ENCODE data around the gene GTF3C5. TPM values are rescaled to one million over a fixed set of nuclear protein-coding genes. Genes with fewer than 3 reads are reported as not detected.
"Not testable (repeated sequence)": the region's sequence is repeated elsewhere in the genome, so short reads cannot be mapped to it uniquely, and the experiment has no call there.

Gene GTF3C5
- polyA plus RNA-seq, 3 donors: 30.6 to 38.3 (median 30.8) TPM

DNA sequence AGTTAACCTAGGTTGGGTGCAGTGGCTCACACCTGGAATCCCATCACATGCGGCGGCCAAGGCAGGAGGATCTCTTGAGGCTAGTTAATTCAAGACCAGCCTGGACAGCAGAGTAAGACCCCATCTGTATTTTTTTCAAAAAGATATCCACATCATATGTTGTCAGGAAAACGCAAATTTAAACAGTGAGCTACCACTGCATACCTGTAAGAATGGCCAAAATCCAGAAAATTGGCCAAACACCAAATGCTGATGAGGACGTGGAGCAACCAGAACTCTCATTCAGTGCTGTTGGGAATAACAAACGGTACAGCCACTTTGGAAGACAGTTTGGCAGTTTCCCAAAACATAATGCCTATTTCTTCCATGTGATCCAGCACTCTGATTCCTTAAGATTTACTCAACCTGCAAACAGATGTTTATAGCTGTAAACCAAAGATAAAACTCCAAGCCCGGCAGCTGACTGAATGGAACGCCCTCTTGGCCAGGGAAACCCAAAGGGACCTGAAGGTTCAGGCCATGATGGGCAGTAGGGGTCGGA, 43.4 kb downstream of the GTF3C5 start:
- WGBS, 3 donors: 27 to 67% (median 60%) methylated on average over 8 of the region's 8 CpGs
- H3K27ac ChIP-seq (ENCODE audit: low read depth, low read length): no peak overlapping the region

DNA sequence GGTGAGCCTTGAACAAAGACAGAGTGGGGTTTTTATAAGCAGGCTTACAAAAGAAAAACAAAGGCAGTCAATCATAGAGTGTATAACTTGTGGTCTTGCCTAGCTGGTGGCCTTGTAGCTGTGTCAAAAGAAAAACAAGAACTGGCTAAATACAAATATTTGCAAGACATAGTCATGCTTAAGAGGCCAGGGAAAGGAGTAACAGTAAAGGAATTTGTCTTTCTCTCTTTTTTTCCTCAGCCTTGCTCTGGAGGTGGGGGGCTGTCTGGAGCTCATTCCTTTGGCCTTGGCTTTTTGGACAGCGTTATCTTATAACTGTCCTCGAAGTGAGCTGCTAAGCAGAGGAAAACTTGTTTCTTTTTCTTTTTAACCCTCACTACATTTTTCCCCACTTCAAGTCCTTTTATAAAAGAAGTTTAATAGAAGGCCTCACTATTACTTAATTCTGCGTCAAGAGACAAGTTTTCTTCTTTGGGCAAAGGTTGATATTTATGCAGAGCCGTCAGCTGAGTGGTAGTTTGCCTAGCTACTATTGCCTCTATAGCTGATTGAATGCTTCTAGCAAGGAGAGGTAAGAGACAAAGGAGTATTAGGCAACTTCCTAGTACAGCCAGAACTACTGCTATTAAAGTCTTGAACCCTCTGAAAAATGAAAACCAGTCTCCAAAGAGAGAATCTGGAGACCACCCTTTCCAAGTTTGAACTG, 45.3 kb downstream of the GTF3C5 start:
- whole genome bisulfite sequencing, 3 donors: 56 to 60% (median 59%) methylated on average over 4 of the region's 4 CpGs
- H3K27ac ChIP-seq (ENCODE audit: low read depth, low read length): no peak overlapping the region

DNA sequence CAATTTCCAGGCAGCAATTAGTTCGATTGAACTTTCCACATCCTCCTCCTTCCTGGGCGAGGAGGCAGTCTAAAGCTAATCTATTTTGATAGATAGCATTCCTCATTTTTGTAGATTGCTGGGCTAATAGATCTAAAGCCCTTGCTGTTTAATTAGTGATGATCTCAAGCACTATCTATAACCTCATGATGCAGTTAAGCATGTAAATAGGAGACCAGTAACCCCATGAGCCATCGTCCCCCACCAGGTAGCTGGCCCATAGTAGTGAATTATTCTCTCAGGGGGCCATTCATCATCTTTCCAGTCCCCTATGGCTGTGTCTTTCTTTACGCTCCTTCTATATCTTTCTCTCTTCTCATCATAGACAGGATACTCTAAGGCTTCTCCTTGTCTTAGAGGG, 45.9 kb downstream of the GTF3C5 start:
- WGBS, 3 donors: 80 to 85% (median 85%) methylated on average over 4 of the region's 4 CpGs
- no peak overlapping the region for H3K27ac ChIP-seq (ENCODE audit: low read depth, low read length)

DNA sequence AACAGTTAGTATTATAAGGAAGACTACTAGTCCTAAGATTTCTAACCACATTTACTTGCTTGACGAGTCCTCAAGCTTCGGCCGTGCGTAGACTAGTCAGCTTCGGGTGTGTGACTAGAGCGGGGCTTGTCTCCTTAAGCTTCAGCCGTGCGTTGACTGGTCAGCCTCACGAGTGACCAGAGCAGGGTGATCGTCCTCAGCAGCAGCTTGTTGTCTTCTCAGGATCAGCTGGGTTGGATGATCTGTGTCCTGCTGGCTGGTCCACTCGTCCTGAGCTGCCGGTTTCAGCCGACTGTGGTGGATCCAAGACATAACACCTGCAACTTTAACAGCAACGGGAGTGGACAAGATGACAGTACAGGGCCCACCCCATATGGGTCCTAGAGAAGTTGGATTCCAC, 47.7 kb downstream of the GTF3C5 start:
- WGBS, 3 donors: 87 to 90% (median 87%) methylated on average over 14 of the region's 14 CpGs

DNA sequence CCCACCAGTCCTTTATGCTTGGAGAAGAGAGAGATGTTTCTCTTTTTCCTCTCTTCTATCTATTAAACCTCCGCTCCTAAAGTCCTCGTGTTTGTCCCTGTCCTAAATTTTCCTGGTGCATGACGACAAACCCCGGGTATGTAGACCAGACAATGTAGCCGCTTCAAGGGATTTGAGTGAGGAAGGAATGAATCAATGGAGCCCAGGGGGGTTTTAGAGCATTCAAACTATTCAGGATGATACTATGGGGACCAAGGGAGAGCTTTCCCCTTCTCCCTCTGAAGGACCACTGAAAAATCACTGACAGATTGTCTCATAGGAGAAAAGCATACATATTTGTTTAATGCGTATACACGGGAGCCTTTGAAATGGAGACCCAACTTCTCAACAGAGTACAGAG, 49.4 kb downstream of the GTF3C5 start:
- WGBS, 3 donors: 74 to 90% (median 88%) methylated on average over 7 of the region's 7 CpGs
- no peak overlapping the region for H3K27ac ChIP-seq (ENCODE audit: low read depth, low read length)

More for the DNA sequence above, 47.7 kb downstream of the GTF3C5 start:
- no peak overlapping the region for H3K27ac ChIP-seq (ENCODE audit: low read depth, low read length)

DNA sequence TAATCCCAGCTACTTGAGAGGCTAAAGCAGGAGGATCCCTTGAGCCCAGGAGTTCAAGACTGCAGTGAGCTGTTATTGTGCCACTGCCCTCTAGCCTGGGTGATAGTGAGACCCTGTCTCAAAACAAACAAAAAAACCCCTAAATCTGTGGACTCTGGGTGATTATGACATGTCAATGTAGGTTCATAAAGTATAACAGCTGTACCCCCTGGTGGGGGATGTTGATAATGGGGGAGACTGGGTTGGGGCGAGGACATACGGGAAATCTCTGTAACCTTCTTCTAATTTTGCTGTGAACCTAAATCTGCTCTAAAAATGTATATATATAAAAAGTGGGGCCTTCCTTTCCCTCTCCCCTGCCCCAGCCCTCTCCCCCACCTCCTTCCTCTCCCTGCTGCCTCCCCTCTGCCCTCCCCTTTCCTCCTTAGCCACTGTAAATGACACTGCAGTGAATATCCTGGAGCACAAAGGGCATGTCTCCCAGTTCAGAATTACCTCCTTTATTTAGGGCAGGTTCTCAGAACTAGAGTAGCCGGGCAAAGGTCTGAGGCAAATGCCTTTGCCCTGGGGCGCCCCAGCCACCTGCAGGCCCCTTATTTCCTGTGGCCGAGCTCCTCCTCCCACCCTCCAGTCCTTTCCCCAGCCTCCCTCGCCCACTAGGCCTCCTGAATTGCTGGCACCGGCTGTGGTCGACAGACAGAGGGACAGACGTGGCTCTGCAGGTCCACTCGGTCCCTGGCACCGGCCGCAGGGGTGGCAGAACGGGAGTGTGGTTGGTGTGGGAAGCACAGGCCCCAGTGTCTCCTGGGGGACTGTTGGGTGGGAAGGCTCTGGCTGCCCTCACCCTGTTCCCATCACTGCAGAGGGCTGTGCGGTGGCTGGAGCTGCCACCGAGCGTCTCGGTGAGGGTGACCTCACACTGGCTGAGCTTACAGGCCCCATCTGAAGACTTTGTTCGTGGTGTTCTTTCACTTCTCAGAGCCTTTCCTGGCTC, 50.3 kb downstream of the GTF3C5 start:
- not testable (repeated sequence) for H3K27ac ChIP-seq (ENCODE audit: low read depth, low read length)
- WGBS, 3 donors: 71 to 86% (median 78%) methylated on average over 8 to 10 of the region's 18 CpGs

DNA sequence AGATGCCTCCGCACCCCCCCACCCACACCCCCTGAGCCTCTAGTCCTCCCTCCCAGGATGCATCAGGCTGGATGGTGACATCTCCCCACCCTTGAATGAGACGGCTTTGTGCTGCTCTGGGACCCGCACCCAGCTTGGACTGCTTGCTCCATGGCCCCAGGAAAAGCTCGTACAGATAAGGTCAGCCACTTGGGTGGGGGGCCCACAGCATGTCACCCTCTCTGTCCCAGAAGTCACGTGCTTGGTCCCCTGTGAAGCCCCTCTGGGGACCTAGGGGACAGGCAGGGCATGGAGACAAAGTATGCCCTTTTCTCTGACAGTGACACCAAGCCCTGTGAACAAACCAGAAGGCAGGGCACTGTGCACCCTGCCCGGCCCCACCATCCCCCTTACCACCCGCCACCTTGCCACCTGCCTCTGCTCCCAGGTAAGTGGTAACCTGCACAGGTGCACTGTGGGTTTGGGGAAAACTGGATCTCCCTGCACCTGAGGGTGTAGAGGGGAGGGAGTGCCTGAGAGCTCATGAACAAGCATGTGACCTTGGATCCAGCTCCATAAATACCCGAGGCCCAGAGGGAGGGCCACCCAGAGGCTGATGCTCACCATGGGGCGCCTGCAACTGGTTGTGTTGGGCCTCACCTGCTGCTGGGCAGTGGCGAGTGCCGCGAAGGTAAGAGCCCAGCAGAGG, 51.3 kb downstream of the GTF3C5 start:
- 53 to 85% (median 76%) methylated on average over 5 to 7 of the region's 12 CpGs for WGBS, 3 donors
- not testable (repeated sequence) for H3K27ac ChIP-seq (ENCODE audit: low read depth, low read length)

DNA sequence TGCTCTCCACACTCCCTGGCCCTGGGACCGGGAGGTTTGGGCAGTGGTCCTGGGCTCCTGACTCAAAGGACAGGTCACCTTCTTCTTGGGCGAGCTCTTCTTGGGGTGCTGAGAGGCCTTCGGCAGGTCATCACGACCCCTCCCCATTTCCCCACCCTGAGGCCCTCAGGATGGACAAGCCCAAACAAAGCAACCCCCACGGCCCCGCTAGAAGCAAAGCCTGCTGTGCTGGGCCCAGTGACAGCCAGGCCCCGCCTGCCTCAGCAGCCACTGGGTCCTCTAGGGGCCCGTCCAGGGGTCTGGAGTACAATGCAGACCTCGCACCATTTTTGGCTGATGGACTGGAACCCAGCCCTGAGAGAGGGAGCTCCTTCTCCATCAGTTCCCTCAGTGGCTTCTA, 52.9 kb downstream of the GTF3C5 start:
- not testable (repeated sequence) for H3K27ac ChIP-seq (ENCODE audit: low read depth, low read length)
- 37 to 75% (median 66%) methylated on average over 7 to 9 of the region's 9 CpGs for WGBS, 3 donors

DNA sequence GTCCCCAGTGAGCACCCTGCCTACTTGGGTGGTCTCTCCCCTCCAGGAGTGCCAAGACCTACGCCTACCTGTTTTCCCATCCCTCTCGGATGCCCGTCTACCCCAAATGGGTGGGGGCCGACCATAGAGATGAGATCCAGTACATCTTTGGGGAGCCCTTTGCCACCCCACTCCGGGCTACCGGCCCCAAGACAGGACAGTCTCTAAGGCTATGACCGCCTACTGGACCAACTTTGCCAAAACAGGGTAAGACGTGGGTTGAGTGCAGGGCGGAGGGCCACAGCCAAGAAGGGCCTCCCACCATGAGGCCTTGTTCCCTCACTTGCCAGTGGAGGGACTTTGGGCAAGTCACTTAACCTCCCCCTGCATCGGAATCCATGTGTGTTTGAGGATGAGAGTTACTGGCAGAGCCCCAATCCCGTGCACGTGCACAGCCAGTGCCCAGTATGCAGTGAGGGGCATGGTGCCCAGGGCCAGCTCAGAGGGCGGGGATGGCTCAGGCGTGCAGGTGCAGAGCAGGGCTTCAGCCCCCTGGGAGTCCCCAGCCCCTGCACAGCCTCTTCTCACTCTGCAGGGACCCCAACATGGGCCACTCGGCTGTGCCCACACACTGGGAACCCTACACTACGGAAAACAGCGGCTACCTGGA, 55.5 kb downstream of the GTF3C5 start:
- not testable (repeated sequence) for H3K27ac ChIP-seq (ENCODE audit: low read depth, low read length)
- WGBS, 3 donors: 53 to 86% (median 85%) methylated on average over 14 to 15 of the region's 17 CpGs

DNA sequence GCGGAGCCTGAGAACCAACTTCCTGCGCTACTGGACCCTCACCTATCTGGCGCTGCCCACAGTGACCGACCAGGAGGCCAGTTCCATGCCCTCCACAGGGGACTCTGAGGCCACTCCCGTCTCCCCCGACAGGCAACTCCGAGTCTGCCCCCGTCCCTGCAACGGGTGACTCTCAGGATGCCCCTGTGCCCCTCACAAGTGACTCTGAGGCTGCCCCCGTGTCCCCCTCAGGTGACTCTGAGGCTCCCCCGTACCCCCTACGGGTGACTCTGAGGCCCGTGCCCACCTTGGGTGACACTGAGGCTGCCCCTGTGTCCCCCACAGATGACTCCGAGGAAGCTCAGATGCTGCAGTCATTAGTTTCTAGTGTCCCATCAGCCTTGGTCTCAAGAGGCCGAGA, 56.1 kb downstream of the GTF3C5 start:
- 53 to 86% (median 83%) methylated on average over 9 to 15 of the region's 15 CpGs for WGBS, 3 donors
- H3K27ac ChIP-seq (ENCODE audit: low read depth, low read length): no peak overlapping the region

DNA sequence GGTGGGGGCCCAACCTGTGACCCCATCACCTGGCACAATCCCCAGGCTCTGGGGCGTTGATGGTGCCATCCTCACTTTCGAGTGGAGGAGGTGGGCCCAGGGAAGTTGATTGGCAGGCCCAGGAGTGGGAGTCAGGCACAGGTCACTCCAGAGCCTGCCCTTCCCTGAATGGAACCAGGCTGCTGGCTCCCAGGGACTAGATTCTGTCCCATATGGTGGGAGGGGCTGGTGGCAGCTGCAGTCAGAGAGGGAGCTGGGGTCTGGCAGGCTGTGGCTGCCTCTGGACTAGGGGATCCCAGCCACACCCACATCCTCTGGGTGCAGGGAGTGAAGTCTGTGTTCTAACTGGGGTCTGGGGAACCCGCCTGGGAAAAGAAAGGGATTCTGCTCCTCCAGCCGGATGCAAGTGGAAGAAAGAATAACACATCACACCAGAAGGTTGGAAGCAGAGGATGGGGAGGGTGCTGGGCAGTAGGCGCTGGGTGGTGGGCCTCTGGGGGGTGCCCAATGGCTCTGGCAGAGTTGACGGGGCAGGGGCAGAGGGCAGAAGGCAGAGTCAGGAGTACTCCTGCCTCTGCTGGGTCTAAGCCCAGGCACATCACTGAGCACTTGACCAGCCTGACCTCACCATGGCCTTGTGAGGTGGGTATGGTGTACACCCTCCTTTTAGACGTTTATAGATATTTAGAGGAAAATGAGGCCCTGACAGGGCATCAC, 56.8 kb downstream of the GTF3C5 start:
- H3K27ac ChIP-seq (ENCODE audit: low read depth, low read length): no peak overlapping the region
- 41 to 74% (median 71%) methylated on average over 7 of the region's 7 CpGs for WGBS, 3 donors

DNA sequence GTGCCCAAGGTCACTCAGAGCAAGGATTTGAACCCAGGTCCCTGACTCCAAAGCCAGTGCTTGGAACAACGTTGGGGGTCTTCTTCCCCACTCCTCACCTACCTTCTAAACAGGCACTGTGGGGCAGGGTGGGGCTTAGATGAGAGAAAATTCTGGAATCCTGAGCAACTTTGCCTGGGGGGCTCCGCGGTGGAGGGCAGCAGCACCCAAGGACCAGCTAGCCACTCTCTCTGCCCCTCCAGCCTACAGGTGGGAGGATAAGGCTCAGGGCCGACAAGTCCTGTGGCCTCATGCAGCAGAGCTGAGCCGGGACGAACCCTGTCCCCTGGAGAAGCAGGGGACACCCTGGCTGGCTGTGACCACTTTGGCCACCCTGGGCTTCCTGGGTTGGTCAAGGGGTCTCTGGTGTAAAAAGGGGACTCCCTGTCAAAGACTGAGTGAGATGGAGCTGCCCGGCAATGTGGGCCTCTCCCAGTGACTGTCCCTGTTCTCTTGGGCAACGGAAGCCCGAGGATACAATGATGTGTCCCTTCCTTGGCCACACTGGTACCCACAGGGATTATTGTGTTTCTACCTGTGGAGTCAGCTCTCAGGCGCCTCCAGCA, 57.5 kb downstream of the GTF3C5 start:
- 54 to 92% (median 90%) methylated on average over 10 of the region's 10 CpGs for WGBS, 3 donors
- no peak overlapping the region for H3K27ac ChIP-seq (ENCODE audit: low read depth, low read length)

DNA sequence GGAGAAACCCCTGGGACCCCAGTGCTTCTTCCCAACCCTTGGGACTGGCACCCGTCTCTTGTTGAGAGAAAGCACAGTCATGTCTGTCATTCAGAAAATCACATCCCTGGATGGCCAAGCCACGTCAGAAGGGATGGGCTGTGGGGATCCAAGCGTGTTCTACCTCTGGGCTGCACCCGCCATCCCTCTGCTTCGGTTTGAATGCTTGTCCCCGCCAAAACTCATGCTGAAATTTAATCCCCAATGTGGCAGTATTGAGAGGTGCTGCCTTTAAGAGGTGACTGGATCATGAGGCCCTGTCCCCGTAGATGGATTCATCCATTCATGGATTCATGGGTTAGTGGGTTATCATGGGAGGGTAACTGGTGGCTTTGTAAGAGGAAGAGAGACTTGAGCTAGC, 58.0 kb downstream of the GTF3C5 start:
- WGBS, 3 donors: 46 to 94% (median 94%) methylated on average over 7 of the region's 7 CpGs

DNA sequence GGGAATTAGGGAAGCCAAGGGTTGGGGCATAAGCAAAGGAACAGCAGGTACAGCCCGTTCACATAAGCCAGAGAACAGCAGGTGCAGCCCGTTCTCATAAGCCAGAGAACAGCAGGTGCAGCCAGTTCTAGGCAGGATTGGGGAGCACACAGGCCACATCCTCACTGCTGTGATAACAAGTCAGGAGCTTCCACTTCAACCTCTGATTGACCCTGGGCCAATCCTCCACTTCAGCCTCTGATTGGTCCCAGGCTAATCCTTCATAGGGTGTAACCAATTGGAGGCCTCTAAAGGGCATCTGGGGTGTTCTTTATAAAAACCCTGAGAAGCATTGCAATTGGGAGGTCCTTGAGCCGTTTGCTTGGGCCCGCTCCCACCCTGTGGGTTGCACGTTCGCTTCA, 58.5 kb downstream of the GTF3C5 start:
- WGBS, 3 donors: 51 to 92% (median 89%) methylated on average over 6 of the region's 6 CpGs
- no peak overlapping the region for H3K27ac ChIP-seq (ENCODE audit: low read depth, low read length)

More for the DNA sequence above, 58.0 kb downstream of the GTF3C5 start:
- H3K27ac ChIP-seq (ENCODE audit: low read depth, low read length): no peak overlapping the region

DNA sequence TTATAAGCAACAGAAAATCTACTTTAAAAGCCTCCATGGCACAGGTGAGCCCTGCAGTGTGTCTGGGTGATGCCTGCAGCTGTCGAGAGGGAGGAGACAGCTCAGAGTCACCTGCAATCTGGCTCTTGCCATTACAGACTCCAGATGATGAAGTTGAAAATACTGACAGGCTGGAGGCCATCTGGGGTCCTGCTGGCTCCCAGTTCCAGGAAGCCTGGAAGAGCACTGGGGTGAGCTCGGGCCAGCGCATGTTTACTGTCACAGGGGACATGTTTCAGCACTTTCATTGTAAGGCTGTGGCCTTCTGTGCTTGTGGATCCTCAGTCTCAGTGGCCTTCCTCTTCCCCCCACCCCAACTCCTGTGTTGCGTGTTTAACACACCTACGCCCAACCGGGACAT, 59.4 kb downstream of the GTF3C5 start:
- H3K27ac ChIP-seq (ENCODE audit: low read depth, low read length): no peak overlapping the region
- WGBS, 3 donors: 50 to 58% (median 57%) methylated on average over 5 to 6 of the region's 6 CpGs

DNA sequence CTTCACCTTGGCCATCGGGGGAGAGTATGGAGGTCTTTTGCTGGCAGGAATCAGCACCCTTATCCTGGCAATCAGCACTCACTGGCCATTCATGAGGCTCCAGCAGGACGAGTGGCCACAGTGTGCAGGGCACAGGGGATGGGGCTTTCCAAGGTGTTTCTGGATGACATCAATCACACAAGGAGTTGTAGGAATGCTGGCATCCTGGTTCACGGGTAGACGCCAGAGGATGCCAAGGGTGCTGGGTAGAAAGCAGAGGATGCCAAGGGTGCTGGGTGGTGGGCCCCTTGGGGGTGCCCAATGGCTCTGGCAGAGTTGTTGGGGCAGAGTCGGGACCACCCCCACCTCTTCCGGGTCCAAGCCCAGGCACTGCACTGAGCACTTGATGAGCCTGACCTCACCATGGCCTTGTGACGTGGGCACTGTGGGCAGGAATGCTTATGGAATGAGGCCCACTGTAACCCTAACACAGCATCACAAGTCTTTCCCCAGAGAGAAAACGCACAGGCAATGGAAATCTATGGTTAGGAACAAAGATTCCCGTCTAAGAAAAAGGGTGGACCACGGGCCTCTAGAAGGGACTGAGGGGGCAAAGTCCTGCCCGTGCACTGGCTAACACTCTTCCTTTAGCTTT, 60.1 kb downstream of the GTF3C5 start:
- WGBS, 3 donors: 59 to 83% (median 81%) methylated on average over 11 of the region's 11 CpGs
- no peak overlapping the region for H3K27ac ChIP-seq (ENCODE audit: low read depth, low read length)

DNA sequence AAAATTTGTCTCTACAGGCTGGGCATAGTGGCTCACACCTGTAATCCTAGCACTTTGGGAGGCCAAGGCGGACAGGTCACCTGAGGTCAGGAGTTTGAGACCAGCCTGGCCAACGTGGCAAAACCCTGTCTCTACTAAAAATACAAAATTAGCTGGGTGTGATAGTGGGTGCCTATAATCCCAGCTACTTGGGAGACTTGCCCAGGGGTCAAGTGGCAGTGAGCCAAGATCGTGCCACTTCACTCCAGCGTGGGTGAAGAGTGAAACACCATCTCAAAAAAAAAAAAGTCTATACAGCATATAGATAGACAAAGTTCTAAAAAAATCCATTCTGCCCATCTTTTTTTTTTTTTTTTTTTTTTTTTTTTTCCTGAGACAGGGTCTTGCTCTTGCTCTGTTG, 63.6 kb downstream of the GTF3C5 start:
- WGBS, 3 donors: 80 to 92% (median 86%) methylated on average over 4 of the region's 4 CpGs
- not testable (repeated sequence) for H3K27ac ChIP-seq (ENCODE audit: low read depth, low read length)

Data from adipose tissue (tissue), 3 donors.